H7 (cell line): ENCODE data around the gene GPR12. TPM values are rescaled to one million over a fixed set of nuclear protein-coding genes. Genes with fewer than 3 reads are reported as not detected.
"Not testable (repeated sequence)": the region's sequence is repeated elsewhere in the genome, so short reads cannot be mapped to it uniquely, and the experiment has no call there.

Experiments
- DNase-seq: peaks from one replicate; pipeline ENCODE4 v3.0.0; 2012
- H3K27me3 ChIP-seq: 2 replicates; pipeline ENCODE4 v1.6.0; 2011; ENCODE audit warnings: mild to moderate bottlenecking, low read length; ENCODE audit not compliant: control insufficient read depth, insufficient read depth
- H3K36me3 ChIP-seq: replicated peaks from 2 replicates; pipeline ENCODE4 v1.5.1; 2011; ENCODE audit warnings: low read length; ENCODE audit not compliant: control insufficient read depth, insufficient read depth
- H3K4me3 ChIP-seq: 2 replicates; pipeline ENCODE4 v1.5.1; 2011; ENCODE audit warnings: low read depth, mild to moderate bottlenecking, control low read depth, low read length, moderate library complexity; ENCODE audit not compliant: insufficient read depth
- total RNA-seq: library from RNA; depleted of rRNA; stranded (reverse); fragments of >200 nt; shearing (Covaris generic); gene quantifications from 2 replicates; pipeline ENCODE4 v1.2.3, GENCODE V29; 2014

The GPR12 gene
- total RNA-seq, 1 experiment from 2014 or later, result not detected

DNA sequence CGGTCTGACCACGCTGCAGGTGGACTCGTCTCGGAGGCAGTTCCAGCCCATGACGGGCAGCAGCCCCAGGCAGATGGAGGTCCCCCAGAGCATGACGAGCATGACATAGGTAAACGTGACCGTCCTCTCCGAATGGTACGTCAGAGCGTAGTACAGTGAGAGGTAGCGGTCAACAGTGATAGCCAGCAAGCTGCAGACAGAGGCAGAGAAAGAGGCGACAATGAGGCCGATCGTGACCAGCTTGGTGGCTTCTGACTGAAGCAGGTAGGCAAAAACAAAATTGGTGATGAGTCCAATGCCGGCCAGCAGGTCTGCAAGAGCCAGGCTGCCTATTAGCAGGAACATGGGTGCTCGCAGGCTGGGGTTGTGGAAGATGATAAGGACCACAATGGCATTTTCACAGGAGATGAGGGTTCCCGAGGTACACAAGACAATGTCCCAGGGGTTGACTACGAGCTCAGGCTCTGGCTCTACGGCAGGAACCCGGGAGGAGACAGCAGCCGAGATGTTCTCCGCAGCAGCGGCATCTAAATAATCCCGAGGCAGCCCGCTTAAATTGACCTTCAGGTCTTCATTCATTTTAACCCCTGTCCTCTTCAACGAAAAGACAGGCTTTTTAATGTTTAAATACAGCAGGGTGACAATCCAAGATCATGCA lies 1.2 kb downstream of the GPR12 start:
- Histone ChIP-seq H3K36me3 (no peaks in the 10 kb centered on the region), H3K4me3 (no peak overlapping the region), H3K27me3 (peaks cover 49% of the 10 kb centered on the region)
- DNase-seq, result peak; percentile 56

DNA sequence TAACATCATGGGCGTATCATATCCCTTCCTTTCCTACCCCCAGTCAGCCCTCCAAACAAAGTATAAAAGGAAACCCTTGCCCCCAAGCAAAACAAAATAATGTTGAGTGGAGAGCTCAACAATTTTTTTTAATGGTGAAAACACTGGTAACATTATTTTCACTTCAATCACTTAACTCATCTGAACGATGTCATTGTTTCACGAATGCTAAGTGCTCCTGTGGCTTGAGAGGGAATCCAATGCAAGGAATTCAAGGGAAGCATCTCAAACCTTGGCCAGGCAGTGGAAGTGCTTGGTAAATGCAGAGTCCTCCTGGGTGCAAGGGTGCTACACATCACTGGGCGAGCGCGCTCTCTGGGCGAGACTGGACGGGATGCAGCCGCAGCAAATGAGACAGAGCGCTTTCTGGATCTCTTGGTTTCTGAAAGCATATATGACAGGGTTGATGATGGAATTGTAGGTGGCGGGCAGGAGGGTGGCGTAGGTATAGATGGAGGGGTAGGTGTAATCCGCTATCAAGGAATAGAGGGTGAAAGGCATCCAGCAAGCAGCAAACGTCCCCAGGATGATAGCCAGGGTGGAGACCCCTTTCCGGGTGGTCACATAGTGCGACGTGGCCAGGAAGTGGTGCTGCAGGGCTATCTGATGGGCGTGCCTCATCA lies 2.0 kb downstream of the GPR12 start:
- Histone ChIP-seq H3K27me3 (peaks cover 49% of the 10 kb centered on the region), H3K36me3 (no peaks in the 10 kb centered on the region), H3K4me3 (no peak overlapping the region)
- no peak for DNase-seq

DNA sequence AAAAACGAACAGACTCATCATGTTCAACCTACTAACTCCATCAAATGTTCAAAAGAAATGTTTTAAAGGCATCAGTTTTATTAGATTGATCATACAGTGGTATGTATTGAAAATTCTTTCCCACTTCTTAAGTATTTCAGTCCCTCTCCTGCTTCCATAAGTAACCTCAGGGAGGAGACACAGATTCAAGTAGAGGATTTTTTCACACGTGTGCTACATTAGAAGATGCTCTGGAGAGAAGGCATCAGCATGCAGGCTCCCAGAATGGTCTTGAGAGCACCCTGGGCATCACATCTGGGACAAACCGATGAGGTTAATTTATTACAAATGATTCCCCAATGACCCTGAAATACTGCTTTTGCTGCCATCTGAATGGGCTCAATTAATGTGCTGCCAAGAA lies 3.6 kb downstream of the GPR12 start:
- no peak overlapping the region for H3K4me3 ChIP-seq
- no peaks in the 10 kb centered on the region for H3K36me3 ChIP-seq
- peaks cover 35% of the 10 kb centered on the region for H3K27me3 ChIP-seq
- DNase-seq, result no peak

DNA sequence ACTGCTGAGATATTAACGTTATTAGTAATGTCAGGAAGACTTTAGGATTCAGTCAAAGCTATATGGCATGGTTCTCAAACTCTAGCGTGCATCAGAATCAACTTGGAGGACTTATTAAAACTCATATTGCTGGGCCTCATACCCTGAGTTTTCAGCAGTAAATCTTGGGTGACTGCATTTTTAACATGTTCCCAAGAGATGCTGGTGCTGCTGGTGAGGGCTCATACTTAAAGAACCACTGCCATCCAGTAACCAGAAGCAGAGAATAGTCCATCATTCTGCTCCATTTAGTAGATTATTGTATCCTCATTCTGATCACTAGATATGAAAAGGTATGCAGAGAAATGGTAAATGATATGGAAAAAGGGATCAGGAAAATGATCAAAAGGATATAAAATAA lies 7.9 kb downstream of the GPR12 start:
- H3K4me3 ChIP-seq, result no peak overlapping the region
- H3K36me3 ChIP-seq, result no peaks in the 10 kb centered on the region
- DNase-seq, result no peak
- peaks cover 1% of the 10 kb centered on the region for H3K27me3 ChIP-seq

DNA sequence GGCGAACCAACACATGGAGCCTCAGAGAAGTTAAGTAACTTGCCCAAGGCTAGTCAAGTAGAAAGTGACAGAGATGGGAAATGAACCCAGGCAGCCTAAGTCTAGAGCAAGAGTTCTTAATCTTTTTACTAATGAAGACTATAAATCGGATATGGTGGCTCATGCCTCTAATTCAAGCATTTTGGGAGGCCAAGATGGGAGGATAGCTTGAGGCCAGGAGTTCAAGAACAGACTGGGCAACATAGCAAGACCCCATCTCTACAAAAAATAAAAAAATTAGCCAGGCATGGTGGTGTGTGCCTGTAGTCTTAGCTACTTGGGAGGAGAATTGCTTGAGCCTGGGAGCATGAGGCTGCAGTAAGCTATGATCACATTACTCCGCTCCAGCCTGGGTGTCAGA lies 10.7 kb downstream of the GPR12 start:
- no peak for DNase-seq
- no peak overlapping the region for H3K4me3 ChIP-seq
- H3K36me3 ChIP-seq, result no peaks in the 10 kb centered on the region
- H3K27me3 ChIP-seq, result no peaks in the 10 kb centered on the region; the same call in 1 of the 2 replicates

DNA sequence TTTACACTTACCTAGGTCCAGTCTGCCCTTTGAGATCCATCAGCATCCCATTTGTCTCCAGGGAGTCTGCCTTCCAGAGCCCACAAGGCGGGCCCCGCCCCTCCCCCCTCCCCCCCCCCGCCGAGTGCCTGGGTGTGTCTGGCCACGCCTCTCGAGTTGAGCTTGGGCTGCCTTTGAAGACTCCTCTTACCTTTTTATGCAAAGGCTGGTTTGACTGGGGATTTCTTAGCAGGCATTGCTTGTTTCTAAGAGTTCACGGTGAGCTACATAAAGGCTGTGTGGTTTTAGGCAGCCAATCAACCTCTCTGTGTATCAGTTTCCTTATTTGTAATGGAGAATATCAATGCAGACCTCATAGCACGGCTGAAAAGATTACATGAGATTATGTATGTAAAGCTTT lies 11.3 kb downstream of the GPR12 start:
- Histone ChIP-seq H3K4me3 (no peak overlapping the region), H3K27me3 (no peaks in the 10 kb centered on the region; the same call in 1 of the 2 replicates), H3K36me3 (no peaks in the 10 kb centered on the region)
- DNase-seq, result peak; percentile 82

DNA sequence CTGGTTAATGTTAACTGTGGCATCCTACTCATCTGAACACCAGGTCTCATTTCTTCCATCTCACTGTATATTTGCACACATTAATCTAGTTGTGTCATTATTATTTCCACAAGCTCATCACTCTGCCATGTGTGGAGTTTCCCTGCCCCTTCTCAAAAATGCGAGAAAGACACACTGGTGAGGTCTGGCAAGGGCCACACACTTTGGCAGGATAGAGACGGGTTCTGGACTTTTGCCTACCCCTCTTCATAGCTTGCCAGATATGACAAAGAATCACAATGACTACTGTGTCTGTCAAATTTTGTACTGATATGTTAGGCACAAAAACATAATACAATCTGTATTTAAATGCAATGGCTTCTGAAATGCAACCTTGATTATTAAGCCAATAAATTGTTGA lies 12.9 kb downstream of the GPR12 start:
- Histone ChIP-seq H3K36me3 (no peaks in the 10 kb centered on the region), H3K27me3 (no peaks in the 10 kb centered on the region; the same call in 1 of the 2 replicates), H3K4me3 (no peak overlapping the region)
- no peak for DNase-seq

DNA sequence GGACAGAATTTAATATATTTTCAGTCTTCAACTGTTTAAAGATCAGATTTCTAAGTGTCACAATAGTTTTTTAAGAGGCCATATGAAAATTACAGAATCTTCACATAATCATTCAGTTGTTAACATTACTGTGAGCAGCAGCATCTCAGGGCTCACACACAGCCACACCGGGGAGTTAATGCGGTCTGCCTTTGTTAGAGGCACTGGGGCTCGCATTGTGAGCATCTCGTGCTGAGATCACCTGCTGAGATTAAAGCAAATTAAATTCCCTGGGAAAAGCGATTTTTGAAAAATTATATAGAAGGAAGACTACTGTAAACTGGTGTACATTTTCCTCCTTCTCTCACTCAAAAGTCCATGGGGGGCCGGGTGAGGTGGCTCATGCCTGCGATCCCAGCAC lies 16.6 kb downstream of the GPR12 start:
- no peak overlapping the region for H3K4me3 ChIP-seq
- no peaks in the 10 kb centered on the region for H3K36me3 ChIP-seq
- no peaks in the 10 kb centered on the region for H3K27me3 ChIP-seq
- peak; percentile 68 for DNase-seq

DNA sequence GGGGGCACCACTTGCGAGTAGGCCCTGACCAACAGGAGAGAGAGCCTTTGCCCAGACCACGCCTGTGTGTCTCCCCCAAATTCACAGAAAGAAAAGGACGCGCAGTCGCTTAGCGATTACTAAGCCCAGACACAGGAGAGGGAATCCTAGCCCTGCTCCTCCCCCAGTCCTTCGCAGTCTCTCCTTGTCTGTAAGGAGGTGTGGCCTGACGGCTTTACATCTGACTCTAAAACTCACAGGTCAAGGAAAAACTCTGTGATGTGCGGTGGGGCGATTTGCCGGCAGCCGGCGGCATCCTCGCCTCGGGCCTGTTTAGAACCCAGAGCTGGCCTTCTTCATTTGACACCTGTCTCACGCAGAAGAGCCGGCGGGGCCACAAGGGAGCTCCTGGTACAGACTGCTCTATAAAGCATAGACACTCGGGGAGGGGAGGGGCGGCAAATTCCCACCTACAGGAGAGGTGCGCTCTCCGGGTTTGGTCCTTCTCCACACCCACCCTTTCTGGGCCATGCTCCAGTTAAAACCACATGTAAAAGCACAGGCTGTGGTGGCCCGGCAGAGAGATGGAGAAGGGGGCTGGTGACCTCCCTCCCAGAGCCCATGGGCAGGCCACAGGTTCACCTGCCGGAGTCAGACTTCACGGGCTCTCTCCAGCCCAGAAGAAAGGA lies 17.8 kb downstream of the GPR12 start:
- Histone ChIP-seq H3K4me3 (no peak overlapping the region), H3K36me3 (no peaks in the 10 kb centered on the region), H3K27me3 (no peaks in the 10 kb centered on the region)
- peak; percentile 70 for DNase-seq

DNA sequence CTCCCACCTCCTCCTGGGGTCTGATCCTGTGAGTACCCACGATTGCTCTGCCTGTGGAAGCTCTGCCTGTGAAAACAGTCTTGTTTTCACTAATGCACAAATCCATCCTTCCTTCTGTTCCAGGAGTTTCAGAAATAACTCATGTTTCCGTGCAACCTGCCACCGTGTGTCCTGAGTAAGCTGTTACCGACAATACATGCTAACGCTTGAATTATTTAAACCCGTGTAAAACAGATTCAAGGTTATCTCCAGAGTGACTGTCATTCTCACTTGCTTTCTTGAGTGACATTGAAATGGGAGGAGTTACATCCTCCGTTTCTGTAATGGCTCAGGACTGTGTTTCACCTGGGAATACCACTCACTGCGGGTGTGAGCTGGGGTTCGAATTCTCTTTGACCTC lies 24.9 kb downstream of the GPR12 start:
- DNase-seq, result no peak

DNA sequence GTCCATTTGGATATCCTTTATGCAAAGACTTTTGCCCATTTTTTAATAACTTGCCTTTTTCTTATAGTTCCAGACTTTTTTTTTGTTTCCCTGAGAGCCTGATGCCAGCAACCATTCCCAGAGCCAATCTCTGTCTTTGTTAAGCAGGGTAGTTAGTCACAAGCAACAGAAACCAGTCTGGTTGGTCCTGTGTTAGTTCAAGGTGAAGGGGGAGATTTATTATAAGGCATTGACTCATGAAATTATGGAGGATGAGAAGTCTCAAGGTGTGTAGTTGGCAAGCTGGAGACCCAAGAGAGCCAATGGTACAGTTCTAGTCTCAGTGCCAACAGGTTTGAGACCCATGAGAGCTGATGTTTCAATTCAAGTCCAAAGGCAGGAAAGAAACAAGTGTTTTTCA lies 33.0 kb downstream of the GPR12 start:
- no peaks in the 10 kb centered on the region for H3K36me3 ChIP-seq
- no peaks in the 10 kb centered on the region for H3K27me3 ChIP-seq
- no peak overlapping the region for H3K4me3 ChIP-seq
- DNase-seq, result no peak

More for the DNA sequence above, 24.9 kb downstream of the GPR12 start:
- H3K4me3 ChIP-seq, result no peak overlapping the region
- H3K36me3 ChIP-seq, result no peaks in the 10 kb centered on the region
- no peaks in the 10 kb centered on the region for H3K27me3 ChIP-seq

DNA sequence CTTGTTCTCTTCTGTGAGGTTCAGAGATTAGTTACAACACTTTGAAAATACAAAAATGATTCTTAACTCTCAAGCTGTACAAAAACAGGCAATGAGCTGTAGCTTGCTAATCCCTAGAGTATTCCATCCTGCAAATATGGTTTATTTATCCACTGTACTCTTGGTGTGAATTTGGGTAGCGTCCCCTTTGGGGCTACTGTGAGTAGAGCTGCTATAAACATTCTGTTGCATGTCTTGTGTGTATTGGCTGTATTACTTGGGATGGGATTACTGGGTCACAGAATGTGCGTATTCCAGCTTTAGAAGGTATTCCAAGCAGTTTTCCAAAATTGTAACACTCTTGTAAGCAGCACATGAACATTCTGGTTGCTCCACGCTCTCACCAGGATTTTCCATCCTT lies 33.5 kb downstream of the GPR12 start:
- no peak for DNase-seq
- Histone ChIP-seq H3K36me3 (no peaks in the 10 kb centered on the region), H3K27me3 (no peaks in the 10 kb centered on the region), H3K4me3 (no peak overlapping the region)

DNA sequence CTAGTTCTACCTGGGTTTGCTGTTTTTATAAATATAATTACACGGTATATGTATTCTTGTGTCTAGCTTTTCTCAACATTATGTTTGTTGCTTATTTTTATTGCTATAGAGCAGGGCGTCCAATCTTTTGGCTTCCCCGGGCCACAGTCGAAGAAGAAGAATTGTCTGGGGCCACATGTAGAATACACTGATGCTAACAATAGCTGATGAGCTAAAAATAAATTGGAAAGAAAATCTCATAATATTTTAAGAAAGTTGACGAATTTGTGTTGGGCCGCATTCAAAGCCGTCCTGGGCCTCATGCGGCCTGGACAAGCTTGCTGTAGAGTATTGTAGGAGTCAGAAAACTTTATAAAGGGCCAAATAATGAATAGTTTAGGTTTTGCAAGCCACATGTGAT lies 33.9 kb downstream of the GPR12 start:
- no peaks in the 10 kb centered on the region for H3K36me3 ChIP-seq
- no peak for DNase-seq
- H3K27me3 ChIP-seq, result no peaks in the 10 kb centered on the region
- H3K4me3 ChIP-seq, result no peak overlapping the region

DNA sequence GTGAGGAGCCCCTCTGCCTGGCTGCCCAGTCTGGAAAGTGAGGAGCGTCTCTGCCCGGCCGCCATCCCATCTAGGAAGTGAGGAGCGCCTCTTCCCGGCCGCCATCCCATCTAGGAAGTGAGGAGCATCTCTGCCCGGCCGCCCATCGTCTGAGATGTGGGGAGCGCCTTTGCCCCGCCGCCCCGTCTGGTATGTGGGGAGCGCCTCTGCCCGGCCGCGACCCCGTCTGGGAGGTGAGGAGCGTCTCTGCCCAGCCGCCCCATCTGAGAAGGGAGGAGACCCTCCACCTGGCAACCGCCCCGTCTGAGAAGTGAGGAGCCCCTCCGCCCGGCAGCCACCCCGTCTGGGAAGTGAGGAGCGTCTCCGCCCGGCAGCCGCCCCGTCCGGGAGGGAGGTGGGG lies 37.0 kb downstream of the GPR12 start:
- H3K27me3 ChIP-seq, DNase-seq, H3K4me3 ChIP-seq, H3K36me3 ChIP-seq: not testable (repeated sequence)

DNA sequence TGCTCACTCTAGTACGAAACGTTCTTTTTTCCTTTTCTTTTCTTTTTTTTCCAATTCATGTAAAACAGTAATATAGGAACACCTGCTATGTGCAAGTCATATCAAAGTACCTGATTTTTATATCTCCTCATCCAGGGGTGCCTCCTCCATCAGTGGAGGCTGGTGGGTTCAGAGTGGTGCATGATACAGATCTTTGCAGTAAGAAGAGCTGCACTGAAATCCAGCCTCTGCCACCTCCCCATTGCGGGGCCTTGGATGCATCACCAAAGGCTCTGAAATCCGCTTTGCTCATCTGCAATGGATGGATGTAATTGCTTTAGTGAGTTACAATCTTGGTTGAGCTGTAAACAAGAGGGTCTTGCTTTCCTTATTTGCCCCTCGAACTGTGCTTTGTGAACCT lies 38.3 kb downstream of the GPR12 start:
- Histone ChIP-seq H3K36me3 (no peaks in the 10 kb centered on the region), H3K27me3 (no peaks in the 10 kb centered on the region), H3K4me3 (no peak overlapping the region)
- DNase-seq, result no peak
